Measurements from ENCODE around the gene SLC2A9. TPM values are rescaled to one million over a fixed set of nuclear protein-coding genes. Genes with fewer than 3 reads are reported as not detected.

The SLC2A9 gene
- total and polyA plus RNA-seq, 2 of the 13 experiments (the other 11 are each of a cell fraction or from before 2014, with no cell fraction given) = 36.2 to 42.3 TPM

GRCh38 chr4:10001757-10002156 lies 19.5 kb downstream of the SLC2A9 start:
- Histone ChIP-seq H3K9ac (ENCODE audit: insufficient read depth, low read depth, low read length) (no peak overlapping the region), H3K4me2 (ENCODE audit: low read depth, low read length) (no peak overlapping the region), H3K4me3 (replicated peaks in 1 of 3; ENCODE audit: insufficient read depth in 1 of 3, low read depth in 2 of 3, low read length in 3 of 3) (no peak overlapping the region), H3K27me3 (ENCODE audit: control insufficient read depth in 1 of 2, insufficient read depth in 2 of 2, low read length in 2 of 2) (no peaks in the 10 kb centered on the region), H3K79me2 (ENCODE audit: insufficient read depth, low read length) (peaks cover 87% of the 10 kb centered on the region), H4K20me1 (ENCODE audit: insufficient read depth, low read length) (peaks cover 30% of the 10 kb centered on the region), H3K9me3 (ENCODE audit: low read length) (no peaks in the 10 kb centered on the region), H3K4me1 (ENCODE audit: insufficient read depth, low read length) (peaks cover 100% of the 10 kb centered on the region), H3K36me3 (replicated peaks in 1 of 2; ENCODE audit: control insufficient read depth in 1 of 2, insufficient read depth in 2 of 2, low read length in 2 of 2) (peaks cover 31 to 65% of the 10 kb centered on the region in 2 experiments), H2AFZ (ENCODE audit: low read length) (no peak overlapping the region), H3K27ac (ENCODE audit: extremely low read length, insufficient read depth, low read length) (no peak overlapping the region)
- CTCF ChIA-PET (ENCODE audit: low intra/inter-chr PET ratio, low total read pairs) = no interaction called here
- POLR2A ChIA-PET = interaction anchor here (1.1 kb wide), 1 partner anchor 16 kb away, joined by 3 read pairs; no protein-coding TSS in a partner anchor
- no TSS peak for BruUV-seq (replicated peaks)
- in situ Hi-C loops (cut with HindIII; ENCODE audit: extremely low pct_ligation_motif_present, low pct_unique_long_range_greater_than_20kb) = no loop called here
- DNase-seq (ENCODE audit: low spot score) (no peak), ATAC-seq (no peak), FAIRE-seq (no peak)
- 100% methylated on average over 2 of the region's 4 CpGs for WGBS (ENCODE audit: low lambda C conversion rate)
- intact Hi-C loops (cut with micrococcal nuclease; ENCODE audit: unreplicated experiment) = loop anchor here (5.0 kb wide), 1 partner anchor 39 kb away; no protein-coding TSS in a partner anchor
- TF ChIP-seq TSC22D2 (CRISPR knock-in tag; IDR thresholded peaks at IDR 0.05; ENCODE audit: borderline replicate concordance) = no peak
- no peak for TF ChIP-seq SMAD3 (CRISPR knock-in tag; IDR thresholded peaks at IDR 0.05)
- no peak for TF ChIP-seq AKAP8 (CRISPR knock-in tag; IDR thresholded peaks at IDR 0.05)
- TF ChIP-seq NCOA5 (CRISPR knock-in tag; IDR thresholded peaks at IDR 0.05) = no peak
- peak; percentile 24 for TF ChIP-seq ZNF687 (CRISPR knock-in tag; IDR thresholded peaks at IDR 0.05)
- TF ChIP-seq, protein P1, sequence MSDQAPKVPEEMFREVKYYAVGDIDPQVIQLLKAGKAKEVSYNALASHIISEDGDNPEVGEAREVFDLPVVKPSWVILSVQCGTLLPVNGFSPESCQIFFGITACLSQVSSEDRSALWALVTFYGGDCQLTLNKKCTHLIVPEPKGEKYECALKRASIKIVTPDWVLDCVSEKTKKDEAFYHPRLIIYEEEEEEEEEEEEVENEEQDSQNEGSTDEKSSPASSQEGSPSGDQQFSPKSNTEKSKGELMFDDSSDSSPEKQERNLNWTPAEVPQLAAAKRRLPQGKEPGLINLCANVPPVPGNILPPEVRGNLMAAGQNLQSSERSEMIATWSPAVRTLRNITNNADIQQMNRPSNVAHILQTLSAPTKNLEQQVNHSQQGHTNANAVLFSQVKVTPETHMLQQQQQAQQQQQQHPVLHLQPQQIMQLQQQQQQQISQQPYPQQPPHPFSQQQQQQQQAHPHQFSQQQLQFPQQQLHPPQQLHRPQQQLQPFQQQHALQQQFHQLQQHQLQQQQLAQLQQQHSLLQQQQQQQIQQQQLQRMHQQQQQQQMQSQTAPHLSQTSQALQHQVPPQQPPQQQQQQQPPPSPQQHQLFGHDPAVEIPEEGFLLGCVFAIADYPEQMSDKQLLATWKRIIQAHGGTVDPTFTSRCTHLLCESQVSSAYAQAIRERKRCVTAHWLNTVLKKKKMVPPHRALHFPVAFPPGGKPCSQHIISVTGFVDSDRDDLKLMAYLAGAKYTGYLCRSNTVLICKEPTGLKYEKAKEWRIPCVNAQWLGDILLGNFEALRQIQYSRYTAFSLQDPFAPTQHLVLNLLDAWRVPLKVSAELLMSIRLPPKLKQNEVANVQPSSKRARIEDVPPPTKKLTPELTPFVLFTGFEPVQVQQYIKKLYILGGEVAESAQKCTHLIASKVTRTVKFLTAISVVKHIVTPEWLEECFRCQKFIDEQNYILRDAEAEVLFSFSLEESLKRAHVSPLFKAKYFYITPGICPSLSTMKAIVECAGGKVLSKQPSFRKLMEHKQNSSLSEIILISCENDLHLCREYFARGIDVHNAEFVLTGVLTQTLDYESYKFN (CRISPR knock-in tag; conservative IDR thresholded peaks at IDR 0.05) = no peak
- TF ChIP-seq NFE2 (CRISPR knock-in tag; IDR thresholded peaks at IDR 0.05) = no peak
- no peak for TF ChIP-seq USF2 (IDR thresholded peaks at IDR 0.05; ENCODE audit: low read depth, low read length)
- TF ChIP-seq USF2 (CRISPR knock-in tag; IDR thresholded peaks at IDR 0.05; ENCODE audit: borderline replicate concordance) = peak; percentile 36; the same call in 1 of the 2 replicates
- peak; percentile 45; the same call in 1 of the 2 replicates for TF ChIP-seq NFYC (CRISPR knock-in tag; IDR thresholded peaks at IDR 0.05)
- no peak for TF ChIP-seq GFI1 (CRISPR knock-in tag; IDR thresholded peaks at IDR 0.05; ENCODE audit: borderline replicate concordance)
- no peak for TF ChIP-seq FOXC1 (CRISPR knock-in tag; IDR thresholded peaks at IDR 0.05; ENCODE audit: borderline replicate concordance)
- TF ChIP-seq ZNF883 (CRISPR knock-in tag; IDR thresholded peaks at IDR 0.05; ENCODE audit: not compliant biosample characterization) = no peak

Data from HepG2 (cell line).